ENCODE results near the gene SCT.

The SCT gene

GRCh38 chr11:607971-608659 is 18.9 kb downstream of the SCT start:
- no CpG with 5 or more reads among the region's 45 CpGs for WGBS (ENCODE audit: extremely low coverage, insufficient coverage, low lambda C conversion rate)
- no peak overlapping the region for H3K27ac ChIP-seq (ENCODE audit: low read depth, low read length)
- H4K5ac ChIP-seq (ENCODE audit: low read length) = no peak overlapping the region

GRCh38 chr11:607020-607780 is 19.8 kb downstream of the SCT start:
- Histone ChIP-seq H3K4me3 (ENCODE audit: low read length) (no peak overlapping the region), H4K8ac (ENCODE audit: low read depth, low read length) (no peak overlapping the region), H3K18ac (ENCODE audit: low read length) (no peak overlapping the region), H2BK5ac (ENCODE audit: low read length) (no peak overlapping the region), H3K56ac (ENCODE audit: low read length) (no peak overlapping the region), H3K36me3 (ENCODE audit: control insufficient read depth, insufficient read depth, low read length) (peaks cover 23% of the 10 kb centered on the region), H3K27me3 (ENCODE audit: insufficient read depth, low read length, poor library complexity) (no peaks in the 10 kb centered on the region), H2AK5ac (ENCODE audit: low read length) (no peak overlapping the region), H3K79me2 (ENCODE audit: control insufficient read depth, insufficient read depth, low read length) (no peaks in the 10 kb centered on the region), H4K5ac (ENCODE audit: low read length) (no peak overlapping the region), H3K23ac (ENCODE audit: low read length) (no peak overlapping the region), H3K27ac (ENCODE audit: low read depth, low read length) (no peak overlapping the region), H3K4me1 (ENCODE audit: control insufficient read depth, low read depth, low read length) (no peaks in the 10 kb centered on the region), H2BK15ac (replicated peaks; ENCODE audit: low read depth) (no peak overlapping the region), H3K4ac (ENCODE audit: low read depth, low read length) (no peak overlapping the region), H3K4me2 (ENCODE audit: low read length) (no peak overlapping the region), H3K9ac (ENCODE audit: low read length) (no peak overlapping the region), H3K79me1 (ENCODE audit: low read length) (no peaks in the 10 kb centered on the region), H2BK120ac (ENCODE audit: low read depth, low read length) (no peak overlapping the region)
- no CpG with 5 or more reads among the region's 35 CpGs for WGBS (ENCODE audit: extremely low coverage, insufficient coverage, low lambda C conversion rate)
- DNase-seq = no peak

More at GRCh38 chr11:607971-608659, 18.9 kb downstream of the SCT start:
- Histone ChIP-seq H2BK5ac (ENCODE audit: low read length) (no peak overlapping the region), H3K27me3 (ENCODE audit: insufficient read depth, low read length, poor library complexity) (no peaks in the 10 kb centered on the region), H3K4me1 (ENCODE audit: control insufficient read depth, low read depth, low read length) (no peaks in the 10 kb centered on the region), H3K4me2 (ENCODE audit: low read length) (no peak overlapping the region), H3K4me3 (ENCODE audit: low read length) (no peak overlapping the region), H3K9ac (ENCODE audit: low read length) (no peak overlapping the region), H3K18ac (ENCODE audit: low read length) (no peak overlapping the region), H3K36me3 (ENCODE audit: control insufficient read depth, insufficient read depth, low read length) (peaks cover 22% of the 10 kb centered on the region), H4K8ac (ENCODE audit: low read depth, low read length) (no peak overlapping the region), H3K79me2 (ENCODE audit: control insufficient read depth, insufficient read depth, low read length) (no peaks in the 10 kb centered on the region), H2BK120ac (ENCODE audit: low read depth, low read length) (no peak overlapping the region), H2BK15ac (replicated peaks; ENCODE audit: low read depth) (no peak overlapping the region), H3K23ac (ENCODE audit: low read length) (no peak overlapping the region), H3K56ac (ENCODE audit: low read length) (no peak overlapping the region), H3K79me1 (ENCODE audit: low read length) (no peaks in the 10 kb centered on the region), H3K4ac (ENCODE audit: low read depth, low read length) (no peak overlapping the region), H2AK5ac (ENCODE audit: low read length) (no peak overlapping the region)
- no peak for DNase-seq

- no peak overlapping the region for H4K8ac ChIP-seq (ENCODE audit: low read depth, low read length)
- H3K27ac ChIP-seq (ENCODE audit: low read depth, low read length) = no peak overlapping the region
- no peak overlapping the region for H2BK15ac ChIP-seq (replicated peaks; ENCODE audit: low read depth)
- no peak overlapping the region for H3K56ac ChIP-seq (ENCODE audit: low read length)
- H3K9ac ChIP-seq (ENCODE audit: low read length) = no peak overlapping the region
- no peak overlapping the region for H3K4me3 ChIP-seq (ENCODE audit: low read length)
- no peak overlapping the region for H2AK5ac ChIP-seq (ENCODE audit: low read length)
- no CpG with 5 or more reads among the region's 19 CpGs for WGBS (ENCODE audit: extremely low coverage, insufficient coverage, low lambda C conversion rate)
- H3K18ac ChIP-seq (ENCODE audit: low read length) = no peak overlapping the region
- H3K27me3 ChIP-seq (ENCODE audit: insufficient read depth, low read length, poor library complexity) = no peaks in the 10 kb centered on the region
- no peak overlapping the region for H2BK120ac ChIP-seq (ENCODE audit: low read depth, low read length)
- no peaks in the 10 kb centered on the region for H3K4me1 ChIP-seq (ENCODE audit: control insufficient read depth, low read depth, low read length)
- H3K4ac ChIP-seq (ENCODE audit: low read depth, low read length) = no peak overlapping the region
- H3K4me2 ChIP-seq (ENCODE audit: low read length) = no peak overlapping the region
- no peak for DNase-seq
- peaks cover 26% of the 10 kb centered on the region for H3K36me3 ChIP-seq (ENCODE audit: control insufficient read depth, insufficient read depth, low read length)
- no peak overlapping the region for H2BK5ac ChIP-seq (ENCODE audit: low read length)
- H4K5ac ChIP-seq (ENCODE audit: low read length) = no peak overlapping the region
- H3K79me1 ChIP-seq (ENCODE audit: low read length) = no peaks in the 10 kb centered on the region
- H3K23ac ChIP-seq (ENCODE audit: low read length) = no peak overlapping the region
- H3K79me2 ChIP-seq (ENCODE audit: control insufficient read depth, insufficient read depth, low read length) = no peaks in the 10 kb centered on the region
Observed at GRCh38 chr11:606245-606644, 20.7 kb downstream of the SCT start.

GRCh38 chr11:605286-606129 is 21.5 kb downstream of the SCT start:
- no peaks in the 10 kb centered on the region for H3K4me1 ChIP-seq (ENCODE audit: control insufficient read depth, low read depth, low read length)
- no peak overlapping the region for H3K27ac ChIP-seq (ENCODE audit: low read depth, low read length)
- no peak overlapping the region for H2BK120ac ChIP-seq (ENCODE audit: low read depth, low read length)
- H2AK5ac ChIP-seq (ENCODE audit: low read length) = no peak overlapping the region
- no peak for DNase-seq
- no peak overlapping the region for H3K9ac ChIP-seq (ENCODE audit: low read length)
- no peak overlapping the region for H3K4ac ChIP-seq (ENCODE audit: low read depth, low read length)
- H3K23ac ChIP-seq (ENCODE audit: low read length) = no peak overlapping the region
- H2BK5ac ChIP-seq (ENCODE audit: low read length) = no peak overlapping the region
- H3K79me2 ChIP-seq (ENCODE audit: control insufficient read depth, insufficient read depth, low read length) = no peaks in the 10 kb centered on the region
- H4K8ac ChIP-seq (ENCODE audit: low read depth, low read length) = no peak overlapping the region
- H2BK15ac ChIP-seq (replicated peaks; ENCODE audit: low read depth) = no peak overlapping the region
- no peak overlapping the region for H4K5ac ChIP-seq (ENCODE audit: low read length)
- no peaks in the 10 kb centered on the region for H3K27me3 ChIP-seq (ENCODE audit: insufficient read depth, low read length, poor library complexity)
- no peak overlapping the region for H3K4me3 ChIP-seq (ENCODE audit: low read length)
- H3K79me1 ChIP-seq (ENCODE audit: low read length) = no peaks in the 10 kb centered on the region
- no peak overlapping the region for H3K4me2 ChIP-seq (ENCODE audit: low read length)
- no peak overlapping the region for H3K18ac ChIP-seq (ENCODE audit: low read length)
- no CpG with 5 or more reads among the region's 33 CpGs for WGBS (ENCODE audit: extremely low coverage, insufficient coverage, low lambda C conversion rate)
- H3K56ac ChIP-seq (ENCODE audit: low read length) = no peak overlapping the region
- peaks cover 26% of the 10 kb centered on the region for H3K36me3 ChIP-seq (ENCODE audit: control insufficient read depth, insufficient read depth, low read length)

DNA sequence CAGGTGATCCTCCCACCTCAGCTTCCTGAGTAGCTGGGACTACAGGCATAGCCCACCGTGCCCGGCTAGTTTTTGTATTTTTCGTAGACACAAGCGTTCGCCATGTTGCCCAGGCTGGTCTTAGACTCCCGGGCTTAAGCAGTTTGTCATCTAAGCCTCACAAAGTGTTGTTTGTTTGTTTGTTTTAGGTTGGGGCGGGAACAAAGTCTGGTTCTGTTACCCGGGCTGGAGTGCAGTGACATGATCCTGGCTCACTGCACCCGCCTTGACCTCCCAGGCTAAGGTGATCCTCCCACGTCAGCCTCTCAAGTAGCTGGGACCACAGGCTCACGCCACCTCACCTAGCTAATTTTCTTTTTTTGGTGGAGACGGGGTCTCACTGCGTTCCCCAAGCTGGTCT is 23.8 kb downstream of the SCT start:
- no peaks in the 10 kb centered on the region for H3K79me1 ChIP-seq (ENCODE audit: low read length)

More for the DNA sequence above, 23.8 kb downstream of the SCT start:
- H3K56ac ChIP-seq (ENCODE audit: low read length) = no peak overlapping the region
- no peak overlapping the region for H3K4me2 ChIP-seq (ENCODE audit: low read length)
- no peak overlapping the region for H3K18ac ChIP-seq (ENCODE audit: low read length)
- no peak overlapping the region for H3K4me3 ChIP-seq (ENCODE audit: low read length)
- no peak overlapping the region for H2BK15ac ChIP-seq (replicated peaks; ENCODE audit: low read depth)
- WGBS (ENCODE audit: extremely low coverage, insufficient coverage, low lambda C conversion rate) = no CpG with 5 or more reads among the region's 13 CpGs
- H3K9ac ChIP-seq (ENCODE audit: low read length) = no peak overlapping the region
- no peak overlapping the region for H2AK5ac ChIP-seq (ENCODE audit: low read length)
- H3K27ac ChIP-seq (ENCODE audit: low read depth, low read length) = no peak overlapping the region
- H2BK120ac ChIP-seq (ENCODE audit: low read depth, low read length) = no peak overlapping the region
- no peaks in the 10 kb centered on the region for H3K79me2 ChIP-seq (ENCODE audit: control insufficient read depth, insufficient read depth, low read length)
- no peak overlapping the region for H4K8ac ChIP-seq (ENCODE audit: low read depth, low read length)
- H3K23ac ChIP-seq (ENCODE audit: low read length) = no peak overlapping the region
- H3K36me3 ChIP-seq (ENCODE audit: control insufficient read depth, insufficient read depth, low read length) = peaks cover 26% of the 10 kb centered on the region
- H3K27me3 ChIP-seq (ENCODE audit: insufficient read depth, low read length, poor library complexity) = no peaks in the 10 kb centered on the region
- H4K5ac ChIP-seq (ENCODE audit: low read length) = no peak overlapping the region
- no peak overlapping the region for H2BK5ac ChIP-seq (ENCODE audit: low read length)
- H3K4me1 ChIP-seq (ENCODE audit: control insufficient read depth, low read depth, low read length) = no peaks in the 10 kb centered on the region
- DNase-seq = no peak
- H3K4ac ChIP-seq (ENCODE audit: low read depth, low read length) = no peak overlapping the region
